ENCODE measurements around the gene C11orf71. TPM values are rescaled to one million over a fixed set of nuclear protein-coding genes. Genes with fewer than 3 reads are reported as not detected.

The C11orf71 gene
- total RNA-seq, 1 experiment from 2014 or later = 5.6 TPM

- TF ChIP-seq CTCF (IDR thresholded peaks at IDR 0.05; ENCODE audit: unreplicated experiment) = no peak
- peaks cover 21% of the 10 kb centered on the region for H3K4me1 Mint-ChIP-seq (ENCODE audit: insufficient read depth, unreplicated experiment)
- CTCF ChIA-PET = interaction anchor here (0.6 to 0.9 kb wide), 2 partner anchors 12 to 21 kb away, joined by 3 to 4 read pairs; no protein-coding TSS in a partner anchor
- intact Hi-C loops (cut with micrococcal nuclease) = no loop called here
- peak overlapping the region; percentile 32 for H3K27ac Mint-ChIP-seq (ENCODE audit: low read depth, unreplicated experiment)
- H3K36me3 Mint-ChIP-seq (ENCODE audit: insufficient read depth, unreplicated experiment) = peaks cover 52% of the 10 kb centered on the region
- no peak overlapping the region for H3K4me3 Mint-ChIP-seq (ENCODE audit: unreplicated experiment)
- no peak for DNase-seq (ENCODE audit: unreplicated experiment)
- no peaks in the 10 kb centered on the region for H3K9me3 Mint-ChIP-seq (ENCODE audit: unreplicated experiment)
- POLR2A ChIA-PET = interaction anchor here (1.6 to 2.3 kb wide), 2 partner anchors 9 to 101 kb away, joined by 3 to 6 read pairs; partner anchors contain the start of gene REXO2
- H3K27me3 Mint-ChIP-seq (ENCODE audit: insufficient read depth, unreplicated experiment) = no peaks in the 10 kb centered on the region
- no TSS peak for BruUV-seq (replicated peaks)
Measured at GRCh38 chr11:114447892-114448291, 47.6 kb upstream of the C11orf71 start.

GRCh38 chr11:114447444-114447843 is 47.1 kb upstream of the C11orf71 start:
- Mint-ChIP-seq H3K4me1 (ENCODE audit: insufficient read depth, unreplicated experiment) (peaks cover 21% of the 10 kb centered on the region), H3K9me3 (ENCODE audit: unreplicated experiment) (no peaks in the 10 kb centered on the region), H3K27me3 (ENCODE audit: insufficient read depth, unreplicated experiment) (no peaks in the 10 kb centered on the region), H3K27ac (ENCODE audit: low read depth, unreplicated experiment) (peak overlapping the region; percentile 32), H3K36me3 (ENCODE audit: insufficient read depth, unreplicated experiment) (peaks cover 52% of the 10 kb centered on the region), H3K4me3 (ENCODE audit: unreplicated experiment) (no peak overlapping the region)
- no peak for TF ChIP-seq CTCF (IDR thresholded peaks at IDR 0.05; ENCODE audit: unreplicated experiment)
- no TSS peak for BruUV-seq (replicated peaks)
- ChIA-PET POLR2A (interaction anchor here (1.6 to 2.3 kb wide), 2 partner anchors 8 to 100 kb away, joined by 3 to 6 read pairs; partner anchors contain the start of gene REXO2), CTCF (interaction anchor here (0.6 to 1.1 kb wide), 3 partner anchors 12 to 107 kb away, joined by 3 to 4 read pairs (median 3); no protein-coding TSS in a partner anchor)
- intact Hi-C loops (cut with micrococcal nuclease) = no loop called here
- no peak for DNase-seq (ENCODE audit: unreplicated experiment)

- CTCF ChIA-PET = interaction anchor here (0.5 to 0.9 kb wide), 4 partner anchors 11 to 106 kb away, joined by 3 to 5 read pairs (median 3); no protein-coding TSS in a partner anchor
- H3K4me3 Mint-ChIP-seq (ENCODE audit: unreplicated experiment) = no peak overlapping the region
- H3K9me3 Mint-ChIP-seq (ENCODE audit: unreplicated experiment) = no peaks in the 10 kb centered on the region
- H3K36me3 Mint-ChIP-seq (ENCODE audit: insufficient read depth, unreplicated experiment) = peaks cover 46% of the 10 kb centered on the region
- H3K4me1 Mint-ChIP-seq (ENCODE audit: insufficient read depth, unreplicated experiment) = peaks cover 26% of the 10 kb centered on the region
- TF ChIP-seq CTCF (IDR thresholded peaks at IDR 0.05; ENCODE audit: unreplicated experiment) = no peak
- no peak overlapping the region for H3K27ac Mint-ChIP-seq (ENCODE audit: low read depth, unreplicated experiment)
- POLR2A ChIA-PET = interaction anchor here (0.6 to 1.0 kb wide), 5 partner anchors 8 to 170 kb away, joined by 3 to 4 read pairs (median 3); no protein-coding TSS in a partner anchor
- BruUV-seq (replicated peaks) = no TSS peak
- no peak for DNase-seq (ENCODE audit: unreplicated experiment)
- intact Hi-C loops (cut with micrococcal nuclease) = no loop called here
- no peaks in the 10 kb centered on the region for H3K27me3 Mint-ChIP-seq (ENCODE audit: insufficient read depth, unreplicated experiment)
Measured at GRCh38 chr11:114442536-114442935, 42.2 kb upstream of the C11orf71 start.

GRCh38 chr11:114441921-114442320 is 41.6 kb upstream of the C11orf71 start:
- CTCF ChIA-PET = interaction anchor here (0.7 to 0.9 kb wide), 3 partner anchors 11 to 74 kb away, joined by 3 to 5 read pairs (median 3); no protein-coding TSS in a partner anchor
- H3K27me3 Mint-ChIP-seq (ENCODE audit: insufficient read depth, unreplicated experiment) = no peaks in the 10 kb centered on the region
- no peak for DNase-seq (ENCODE audit: unreplicated experiment)
- peak overlapping the region; percentile 63 for H3K27ac Mint-ChIP-seq (ENCODE audit: low read depth, unreplicated experiment)
- H3K4me3 Mint-ChIP-seq (ENCODE audit: unreplicated experiment) = no peak overlapping the region
- intact Hi-C loops (cut with micrococcal nuclease) = loop anchor here (2.0 kb wide), 1 partner anchor 93 kb away; no protein-coding TSS in a partner anchor
- H3K9me3 Mint-ChIP-seq (ENCODE audit: unreplicated experiment) = no peaks in the 10 kb centered on the region
- no TSS peak for BruUV-seq (replicated peaks)
- TF ChIP-seq CTCF (IDR thresholded peaks at IDR 0.05; ENCODE audit: unreplicated experiment) = no peak
- peaks cover 39% of the 10 kb centered on the region for H3K36me3 Mint-ChIP-seq (ENCODE audit: insufficient read depth, unreplicated experiment)
- POLR2A ChIA-PET = interaction anchor here (0.6 to 1.0 kb wide), 4 partner anchors 9 to 169 kb away, joined by 3 to 4 read pairs (median 3); no protein-coding TSS in a partner anchor
- H3K4me1 Mint-ChIP-seq (ENCODE audit: insufficient read depth, unreplicated experiment) = peaks cover 20% of the 10 kb centered on the region

Measured in MCF 10A (cell line).